ENCODE results near the gene CLEC2L.

The CLEC2L gene

GRCh38 chr7:139523199-139523941, at the start of gene CLEC2L:
Gene CLEC2L (plus strand): TSS chr7:139523685. CDS start chr7:139523928, 243 bp downstream.
- no peak for DNase-seq (ENCODE audit: low read depth in 2 of 2)

- DNase-seq (ENCODE audit: low read depth in 2 of 2): no peak
These were observed 47.3 kb upstream of the CLEC2L start for GRCh38 chr7:139476139-139476538.

- DNase-seq (ENCODE audit: low read depth in 2 of 2): no peak
These were observed 46.6 kb upstream of the CLEC2L start for GRCh38 chr7:139476891-139477290.

- DNase-seq (ENCODE audit: low read depth in 2 of 2): no peak
These were observed 43.9 kb upstream of the CLEC2L start for GRCh38 chr7:139479620-139480019.

- DNase-seq (ENCODE audit: low read depth in 2 of 2): no peak
These were observed 42.1 kb upstream of the CLEC2L start for GRCh38 chr7:139481364-139481763.

- no peak for DNase-seq (ENCODE audit: low read depth in 2 of 2)
These were observed 41.4 kb upstream of the CLEC2L start for GRCh38 chr7:139482122-139482521.

GRCh38 chr7:139482662-139483466, 40.6 kb upstream of the CLEC2L start:
- DNase-seq (ENCODE audit: low read depth in 2 of 2): no peak

GRCh38 chr7:139487366-139488080, 36.0 kb upstream of the CLEC2L start:
- no peak for DNase-seq (ENCODE audit: low read depth in 2 of 2)

- DNase-seq (ENCODE audit: low read depth in 2 of 2): no peak
These were observed 34.7 kb upstream of the CLEC2L start for GRCh38 chr7:139488810-139489209.

- no peak for DNase-seq (ENCODE audit: low read depth in 2 of 2)
These were observed 33.4 kb upstream of the CLEC2L start for GRCh38 chr7:139490130-139490529.

GRCh38 chr7:139492293-139492692, 31.2 kb upstream of the CLEC2L start:
- DNase-seq (ENCODE audit: low read depth in 2 of 2): no peak

- no peak for DNase-seq (ENCODE audit: low read depth in 2 of 2)
These were observed 28.5 kb upstream of the CLEC2L start for GRCh38 chr7:139494835-139495579.

- DNase-seq (ENCODE audit: low read depth in 2 of 2): no peak
These were observed 27.8 kb upstream of the CLEC2L start for GRCh38 chr7:139495580-139496125.

- DNase-seq (ENCODE audit: low read depth in 2 of 2): no peak
These were observed 27.0 kb upstream of the CLEC2L start for GRCh38 chr7:139496528-139496927.

GRCh38 chr7:139500770-139501138, 22.7 kb upstream of the CLEC2L start:
- no peak for DNase-seq (ENCODE audit: low read depth in 2 of 2)

- DNase-seq (ENCODE audit: low read depth in 2 of 2): no peak
These were observed 21.3 kb upstream of the CLEC2L start for GRCh38 chr7:139502226-139502625.

GRCh38 chr7:139505563-139505962, 17.9 kb upstream of the CLEC2L start:
- no peak for DNase-seq (ENCODE audit: low read depth in 2 of 2)

- no peak for DNase-seq (ENCODE audit: low read depth in 2 of 2)
These were observed 13.9 kb upstream of the CLEC2L start for GRCh38 chr7:139509535-139509934.

GRCh38 chr7:139511315-139511714, 12.2 kb upstream of the CLEC2L start:
- DNase-seq (ENCODE audit: low read depth in 2 of 2): no peak

- no peak for DNase-seq (ENCODE audit: low read depth in 2 of 2)
These were observed 8.2 kb upstream of the CLEC2L start for GRCh38 chr7:139515266-139515665.

- no peak for DNase-seq (ENCODE audit: low read depth in 2 of 2)
These were observed 2.0 kb upstream of the CLEC2L start for GRCh38 chr7:139521439-139521838.

- no peak for DNase-seq (ENCODE audit: low read depth in 2 of 2)
These were observed 671 bp upstream of the CLEC2L start for GRCh38 chr7:139522830-139523198.

Data from stimulated activated CD8-positive, alpha-beta memory T cell treated with anti-CD3 and anti-CD28 coated beads, Interleukin-2, amount 100 ng/mL, for 1 hour (primary cell).